H7 (cell line): ENCODE data around the gene HMCN2. TPM values are rescaled to one million over a fixed set of nuclear protein-coding genes. Genes with fewer than 3 reads are reported as not detected.

Experiments used
- DNase-seq: peaks from one replicate; pipeline ENCODE4 v3.0.0; 2012
- H3K27me3 ChIP-seq: 2 replicates; pipeline ENCODE4 v1.6.0; 2011; ENCODE audit warnings: mild to moderate bottlenecking, low read length; ENCODE audit not compliant: control insufficient read depth, insufficient read depth
- H3K36me3 ChIP-seq: replicated peaks from 2 replicates; pipeline ENCODE4 v1.5.1; 2011; ENCODE audit warnings: low read length; ENCODE audit not compliant: control insufficient read depth, insufficient read depth
- H3K4me3 ChIP-seq: 2 replicates; pipeline ENCODE4 v1.5.1; 2011; ENCODE audit warnings: low read depth, mild to moderate bottlenecking, control low read depth, low read length, moderate library complexity; ENCODE audit not compliant: insufficient read depth
- total RNA-seq: library from RNA; depleted of rRNA; stranded (reverse); fragments of >200 nt; shearing (Covaris generic); gene quantifications from 2 replicates; pipeline ENCODE4 v1.2.3, GENCODE V29; 2014

Gene HMCN2
- total RNA-seq, 1 experiment from 2014 or later = 2.3 TPM

- peak; percentile 92 for DNase-seq
- H3K4me3 ChIP-seq = no peak overlapping the region
- no peaks in the 10 kb centered on the region; the same call in 1 of the 2 replicates for H3K36me3 ChIP-seq
- H3K27me3 ChIP-seq = no peaks in the 10 kb centered on the region
Observed at GRCh38 chr9:130235558-130236435, 29.8 kb upstream of the HMCN2 start.

- peak; percentile 25 for DNase-seq
- Histone ChIP-seq H3K4me3 (no peak overlapping the region), H3K27me3 (no peaks in the 10 kb centered on the region), H3K36me3 (no peaks in the 10 kb centered on the region; the same call in 1 of the 2 replicates)
Observed at GRCh38 chr9:130236436-130236985, 29.0 kb upstream of the HMCN2 start.

GRCh38 chr9:130237076-130237475, 28.5 kb upstream of the HMCN2 start:
- Histone ChIP-seq H3K36me3 (no peaks in the 10 kb centered on the region; the same call in 1 of the 2 replicates), H3K4me3 (no peak overlapping the region), H3K27me3 (no peaks in the 10 kb centered on the region)
- DNase-seq = peak; percentile 3

GRCh38 chr9:130237763-130238524, 27.6 kb upstream of the HMCN2 start:
- DNase-seq = peak; percentile 27
- H3K36me3 ChIP-seq = no peaks in the 10 kb centered on the region; the same call in 1 of the 2 replicates
- H3K4me3 ChIP-seq = no peak overlapping the region
- no peaks in the 10 kb centered on the region for H3K27me3 ChIP-seq

- peak; percentile 9 for DNase-seq
- no peaks in the 10 kb centered on the region for H3K27me3 ChIP-seq
- no peak overlapping the region for H3K4me3 ChIP-seq
- H3K36me3 ChIP-seq = no peaks in the 10 kb centered on the region; the same call in 1 of the 2 replicates
Observed at GRCh38 chr9:130239363-130239695, 26.2 kb upstream of the HMCN2 start.

- DNase-seq = peak; percentile 9
- Histone ChIP-seq H3K27me3 (no peaks in the 10 kb centered on the region), H3K4me3 (no peak overlapping the region), H3K36me3 (no peaks in the 10 kb centered on the region; the same call in 1 of the 2 replicates)
Observed at GRCh38 chr9:130239741-130240241, 25.8 kb upstream of the HMCN2 start.

- Histone ChIP-seq H3K27me3 (no peaks in the 10 kb centered on the region), H3K4me3 (no peak overlapping the region), H3K36me3 (no peaks in the 10 kb centered on the region)
- peak; percentile 84 for DNase-seq
Observed at GRCh38 chr9:130240410-130241197, 25.0 kb upstream of the HMCN2 start.

GRCh38 chr9:130241198-130241535, 24.4 kb upstream of the HMCN2 start:
- Histone ChIP-seq H3K27me3 (no peaks in the 10 kb centered on the region), H3K36me3 (no peaks in the 10 kb centered on the region), H3K4me3 (no peak overlapping the region)
- DNase-seq = peak; percentile 10

GRCh38 chr9:130242270-130243014, 23.1 kb upstream of the HMCN2 start:
- DNase-seq = no peak
- Histone ChIP-seq H3K4me3 (no peak overlapping the region), H3K36me3 (no peaks in the 10 kb centered on the region), H3K27me3 (no peaks in the 10 kb centered on the region)

- Histone ChIP-seq H3K36me3 (no peaks in the 10 kb centered on the region), H3K4me3 (no peak overlapping the region), H3K27me3 (no peaks in the 10 kb centered on the region)
- peak; percentile 88 for DNase-seq
Observed at GRCh38 chr9:130243015-130243881, 22.3 kb upstream of the HMCN2 start.

- H3K27me3 ChIP-seq = no peaks in the 10 kb centered on the region
- no peak overlapping the region for H3K4me3 ChIP-seq
- no peak for DNase-seq
- H3K36me3 ChIP-seq = no peaks in the 10 kb centered on the region
Observed at GRCh38 chr9:130243882-130244170, 21.7 kb upstream of the HMCN2 start.

- no peaks in the 10 kb centered on the region for H3K36me3 ChIP-seq
- no peak overlapping the region for H3K4me3 ChIP-seq
- DNase-seq = peak; percentile 55
- no peaks in the 10 kb centered on the region for H3K27me3 ChIP-seq
Observed at GRCh38 chr9:130244548-130245165, 20.9 kb upstream of the HMCN2 start.

- H3K4me3 ChIP-seq = no peak overlapping the region
- no peaks in the 10 kb centered on the region for H3K36me3 ChIP-seq
- DNase-seq = peak; percentile 23
- H3K27me3 ChIP-seq = no peaks in the 10 kb centered on the region
Observed at GRCh38 chr9:130245474-130245873, 20.1 kb upstream of the HMCN2 start.
